Activated CD4-positive, alpha-beta T cell treated with anti-CD3 and anti-CD28 coated beads for 4 hours (primary cell): Measurements from ENCODE around the gene MORC2.
A peak's percentile ranks its signal among the peaks of the same experiment; 100 is the strongest.

Source experiments
- DNase-seq, 2 donors: peaks; one replicate each; pipeline ENCODE4 v3.0.0-alpha.2; 2020

MORC2 gene

GRCh38 chr22:30968015-30968923 is at the start of gene MORC2:
TSS of gene MORC2 (minus strand) at chr22:30968774. CDS start at chr22:30967889, 885 bp downstream.
- DNase-seq, result no peak

- DNase-seq, result no peak
These were observed 37.0 kb upstream of the MORC2 start for GRCh38 chr22:31005535-31005934.

DNA sequence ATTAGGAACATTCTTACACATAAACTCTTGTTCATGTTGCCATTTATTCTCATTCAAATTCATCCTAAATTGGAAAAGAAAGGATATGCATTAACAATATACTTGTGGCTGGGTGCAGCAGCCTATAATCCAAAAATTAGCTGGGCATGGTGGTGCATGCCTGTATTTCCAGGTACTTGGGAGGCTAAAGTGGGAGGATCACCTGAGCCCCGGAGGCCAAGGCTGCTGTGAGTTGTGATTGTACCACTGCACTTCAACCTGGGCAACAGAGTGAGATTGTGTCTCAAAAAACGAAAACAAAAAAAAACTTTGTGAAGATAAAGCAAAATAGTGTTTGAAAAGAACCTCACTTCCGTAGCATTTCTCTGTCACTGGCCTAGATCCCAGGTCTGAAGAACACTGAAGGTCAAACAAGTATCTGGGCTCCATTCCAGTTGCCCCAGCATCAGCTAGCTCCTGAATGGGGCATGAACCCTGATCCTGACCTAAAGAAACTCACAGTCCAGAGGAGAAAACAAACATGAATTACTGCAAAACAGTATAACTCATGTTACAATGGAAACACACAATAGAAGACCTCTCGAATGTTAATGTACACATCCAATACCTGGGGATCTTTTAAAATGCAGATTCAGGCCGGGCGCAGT is 32.7 kb upstream of the MORC2 start:
- no peak for DNase-seq

GRCh38 chr22:30998329-30998728 is 29.8 kb upstream of the MORC2 start:
- DNase-seq, result no peak

GRCh38 chr22:30996462-30996861 is 27.9 kb upstream of the MORC2 start:
- no peak for DNase-seq

- no peak for DNase-seq
These were observed 26.4 kb upstream of the MORC2 start for GRCh38 chr22:30994960-30995359.

DNA sequence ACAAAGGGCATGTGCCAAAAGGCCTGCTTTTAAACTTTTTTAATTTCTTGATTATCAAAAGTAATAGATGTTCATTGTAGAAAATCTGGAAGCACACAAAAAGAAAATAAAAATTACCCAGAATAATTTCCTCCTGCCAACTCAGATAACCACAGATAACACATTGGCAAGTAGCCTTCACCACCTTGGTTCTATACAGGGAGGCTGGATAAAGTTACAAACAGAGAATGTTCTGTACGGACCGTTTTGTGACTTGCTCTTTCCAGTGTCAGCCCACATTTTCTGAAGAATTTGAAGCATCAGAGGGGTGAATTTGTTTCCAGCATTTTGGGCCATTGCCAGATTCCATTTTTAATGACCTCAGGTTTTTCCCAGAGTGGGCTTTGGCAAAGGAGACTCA is 24.0 kb upstream of the MORC2 start:
- DNase-seq, result no peak

DNA sequence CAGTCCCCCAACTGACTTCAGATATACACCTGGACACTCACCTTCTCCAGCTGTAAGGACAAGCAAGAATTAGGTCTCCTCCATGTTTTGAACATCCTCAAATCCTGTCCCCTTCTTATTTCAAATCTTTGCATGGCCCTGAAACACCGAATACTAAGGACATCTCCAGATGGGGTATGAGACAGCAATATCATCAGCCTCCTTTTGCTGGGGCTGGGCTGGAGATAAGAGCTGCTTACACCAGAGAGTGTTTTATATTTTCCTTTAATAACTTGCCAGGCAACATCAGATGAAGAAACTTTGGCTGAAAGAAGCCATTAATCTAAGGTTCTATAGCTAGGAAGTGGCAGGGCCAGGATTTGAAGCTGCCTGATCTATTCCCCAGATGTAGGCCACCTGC is 22.1 kb upstream of the MORC2 start:
- no peak for DNase-seq

GRCh38 chr22:30989474-30989873 is 20.9 kb upstream of the MORC2 start:
- DNase-seq, result no peak

DNA sequence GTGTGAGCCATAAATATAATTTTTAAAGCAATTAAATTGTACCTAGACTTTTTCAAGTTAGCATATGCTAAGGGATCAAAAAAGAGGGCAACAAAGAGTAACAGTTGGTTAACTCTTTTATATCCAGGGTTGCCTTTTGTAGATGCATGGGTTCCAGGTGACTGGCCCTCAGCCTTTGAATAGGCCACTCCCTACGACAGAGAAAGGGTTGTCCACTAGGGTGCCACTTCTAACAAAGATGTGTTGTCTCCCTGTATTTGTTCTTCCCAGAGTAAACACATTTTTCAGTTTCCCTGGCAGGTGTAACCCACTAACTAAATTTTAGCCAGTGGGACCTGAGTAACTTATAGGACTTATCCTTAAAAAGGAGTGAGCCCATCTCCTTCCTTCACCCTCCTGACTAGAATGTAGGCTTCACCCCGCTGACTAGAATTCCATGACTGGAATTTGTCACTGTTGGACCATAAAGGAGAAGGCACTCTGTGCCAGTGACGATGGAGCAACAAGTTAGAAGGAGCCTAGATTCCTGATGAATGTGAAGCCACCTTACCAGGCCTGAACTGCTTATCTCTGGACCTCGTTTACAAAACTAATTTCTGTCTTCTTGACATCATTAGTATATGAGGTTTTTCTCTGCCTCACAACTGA is 17.1 kb upstream of the MORC2 start:
- DNase-seq, result no peak

- no peak for DNase-seq
These were observed 15.7 kb upstream of the MORC2 start for GRCh38 chr22:30984317-30984716.

DNA sequence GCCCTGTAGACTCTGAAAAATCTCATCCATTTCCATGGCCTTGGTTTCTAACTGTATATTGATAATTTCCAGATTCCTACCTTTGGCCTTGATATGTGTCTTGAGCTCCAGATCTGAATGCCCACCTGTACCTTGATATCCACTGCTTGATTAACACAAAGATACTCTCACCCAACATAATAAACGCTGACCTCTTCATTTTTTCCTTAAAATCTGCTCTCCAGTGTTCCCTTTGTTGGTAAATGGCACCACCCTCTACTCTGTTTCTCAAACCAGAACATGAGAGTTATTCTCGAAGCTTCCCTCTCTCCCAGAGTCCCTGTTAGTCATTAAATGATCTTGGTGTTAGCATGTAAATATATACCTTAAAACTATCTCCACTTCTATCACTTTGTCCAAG is 13.9 kb upstream of the MORC2 start:
- DNase-seq, result no peak

DNA sequence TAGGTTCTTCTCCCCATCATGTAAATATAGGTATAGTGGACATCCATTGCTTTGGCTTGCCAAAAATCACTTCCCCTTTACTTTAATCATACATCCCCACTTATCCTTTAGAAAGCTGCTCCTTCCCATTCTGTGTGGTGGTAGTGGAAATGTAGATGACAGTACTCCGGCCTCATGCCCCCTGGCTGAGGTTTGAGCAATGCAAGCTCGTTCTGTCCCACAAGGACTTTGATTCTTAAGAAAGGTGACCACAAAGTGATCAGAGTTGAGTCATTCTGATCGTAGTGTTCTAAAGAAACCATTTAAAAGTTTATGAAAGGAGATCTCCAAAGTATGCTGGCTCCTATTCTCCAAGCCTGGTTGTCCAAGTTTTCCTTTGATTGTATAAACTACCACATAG is 11.4 kb upstream of the MORC2 start:
- DNase-seq, result no peak

DNA sequence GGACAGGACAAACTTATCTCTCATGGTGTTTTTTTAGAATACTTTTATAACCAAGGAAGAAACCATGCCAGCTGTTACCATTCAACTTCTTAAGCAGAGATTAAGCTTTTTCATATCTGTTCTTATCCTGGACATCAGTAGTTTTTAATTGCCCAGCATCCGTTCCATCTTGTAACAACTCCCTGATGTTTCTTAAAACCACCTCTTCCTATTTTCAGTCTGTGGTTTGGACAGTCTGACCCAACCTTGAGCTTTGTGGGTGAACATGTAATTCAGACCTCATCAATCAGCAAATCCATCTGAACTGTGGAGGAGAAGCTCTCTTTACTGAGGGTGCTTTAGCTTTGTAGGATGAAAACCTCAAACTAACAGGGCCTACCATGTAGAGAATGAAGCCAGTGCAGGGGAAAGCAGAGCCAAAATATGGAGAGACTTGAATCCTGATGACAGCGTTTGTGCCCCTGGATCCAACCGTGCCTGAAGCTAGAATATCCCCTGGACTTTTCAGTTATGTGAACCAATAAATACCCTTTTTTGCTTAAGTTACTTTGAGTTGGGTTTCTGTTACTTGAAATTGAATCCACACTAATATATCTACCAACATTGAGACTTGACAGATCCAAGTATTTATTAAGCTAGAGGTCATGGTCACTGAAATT is 9.9 kb upstream of the MORC2 start:
- DNase-seq, result no peak

DNA sequence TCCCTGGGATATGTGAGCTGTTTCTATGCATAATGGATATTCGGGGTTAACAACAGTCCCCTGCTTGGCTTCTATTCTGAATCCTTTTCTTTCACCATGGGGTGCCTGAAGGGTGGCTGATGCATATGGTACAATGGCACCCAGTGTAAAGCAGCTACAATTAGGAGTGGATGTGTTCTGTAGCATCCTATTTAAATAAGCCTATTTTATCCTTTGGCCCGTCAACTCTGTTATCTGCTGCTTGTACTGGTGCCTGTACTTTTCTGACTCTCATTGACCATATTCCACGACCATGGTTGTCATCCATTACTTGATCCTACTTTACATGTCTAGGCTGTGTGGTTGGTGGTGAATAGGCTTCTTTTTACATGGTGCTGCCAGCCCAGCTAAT is 1.8 kb upstream of the MORC2 start:
- no peak for DNase-seq

DNA sequence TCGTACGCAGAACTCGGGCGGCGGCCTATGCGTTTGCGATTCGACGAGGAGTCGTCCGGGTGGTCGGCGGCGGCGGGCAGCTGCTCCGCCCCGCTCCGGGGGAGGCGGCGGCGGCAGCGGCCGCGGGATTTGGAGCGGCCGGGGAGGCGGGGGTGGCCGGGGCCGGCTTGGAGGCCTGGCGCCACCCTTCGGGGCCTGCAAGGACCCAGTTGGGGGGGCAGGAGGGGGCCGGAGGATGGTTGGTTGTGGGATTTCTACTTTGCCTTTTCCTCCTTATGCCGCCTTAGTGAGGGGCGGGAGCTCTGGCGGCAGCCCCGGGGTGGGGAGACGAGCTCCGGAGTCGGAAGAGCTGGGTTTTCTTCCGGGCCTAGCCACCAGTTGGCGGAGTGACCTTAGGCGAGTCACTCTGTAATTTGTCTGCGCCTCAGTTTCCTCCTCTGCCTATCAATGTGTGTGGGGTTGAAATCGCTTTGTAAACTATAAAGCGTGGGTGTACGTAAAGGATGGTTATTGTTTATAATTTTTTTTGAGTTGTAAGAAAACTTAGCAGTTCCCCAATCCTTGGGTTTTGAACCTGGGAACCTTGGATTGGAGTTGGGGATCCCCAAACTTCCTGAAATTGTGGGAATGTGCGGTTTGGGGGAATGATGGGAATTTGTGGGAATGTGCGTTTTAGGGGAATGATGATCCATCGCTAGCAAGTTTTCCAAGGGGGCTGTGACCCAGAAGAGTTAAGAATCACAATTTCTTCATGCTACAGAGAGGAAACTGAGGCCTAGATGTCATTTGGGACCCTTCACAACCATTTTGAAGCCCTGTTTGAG is 1.2 kb upstream of the MORC2 start:
- DNase-seq, result peak in 1 of 2 donors; percentile 29

GRCh38 chr22:30968924-30969531 is 454 bp upstream of the MORC2 start, which contains the start of gene TUG1:
TSS of gene TUG1 (plus strand) at chr22:30969265.
- peak; percentile 96 to 98 for DNase-seq

DNA sequence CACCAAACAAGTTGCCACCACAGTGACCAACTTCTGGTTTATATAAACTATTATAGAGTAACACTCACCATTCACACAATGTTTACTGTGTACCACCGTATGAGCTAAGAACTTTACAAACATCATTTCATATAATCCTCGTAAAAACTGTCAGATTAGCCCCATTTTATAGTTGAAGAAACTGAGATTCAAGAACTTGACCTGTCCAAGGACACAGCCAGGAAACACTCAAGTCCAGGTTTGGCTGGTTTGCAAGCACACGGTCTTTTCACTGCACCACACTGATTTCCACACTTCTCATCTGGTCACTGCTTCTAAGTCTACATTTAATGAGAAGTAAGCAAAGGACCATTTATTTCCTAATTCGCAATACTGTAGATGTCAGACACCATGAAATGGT is 3.7 kb downstream of the MORC2 start:
- no peak for DNase-seq

DNA sequence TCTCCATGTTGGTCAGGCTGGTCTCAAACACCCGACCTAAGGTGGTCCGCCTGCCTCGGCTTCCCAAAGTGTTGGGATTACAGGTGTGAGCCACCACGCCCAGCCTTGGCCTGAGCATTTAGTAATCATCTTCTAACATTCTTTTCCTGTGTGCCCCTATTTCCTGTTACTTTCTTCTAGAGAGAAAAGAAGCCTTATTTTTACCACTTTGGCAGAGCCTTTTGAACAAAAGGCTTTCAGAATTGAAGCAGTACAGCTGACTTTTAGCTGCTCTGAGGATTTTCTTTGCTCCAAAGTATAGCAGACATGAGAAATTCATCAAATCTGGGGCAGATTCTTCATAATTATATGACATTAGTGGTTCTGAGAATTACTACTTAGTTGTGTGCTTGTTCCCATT is 13.4 kb downstream of the MORC2 start:
- DNase-seq, result no peak

GRCh38 chr22:30953206-30953605 is 15.4 kb downstream of the MORC2 start:
- no peak for DNase-seq

- no peak for DNase-seq
These were observed 18.5 kb downstream of the MORC2 start for GRCh38 chr22:30949934-30950660.
